GM18517 (cell line): ENCODE results near the gene ENTPD8.
"Not testable (repeated sequence)": the region's sequence is repeated elsewhere in the genome, so short reads cannot be mapped to it uniquely, and the experiment has no call there.

ENCODE experiments used
- ATAC-seq: cut with Tn5 transposase; IDR thresholded peaks from one replicate; pipeline ENCODE4 v1.9.1; 2021; ENCODE audit warnings: mild to moderate bottlenecking, moderate library complexity; ENCODE audit not compliant: unreplicated experiment

Gene ENTPD8

DNA sequence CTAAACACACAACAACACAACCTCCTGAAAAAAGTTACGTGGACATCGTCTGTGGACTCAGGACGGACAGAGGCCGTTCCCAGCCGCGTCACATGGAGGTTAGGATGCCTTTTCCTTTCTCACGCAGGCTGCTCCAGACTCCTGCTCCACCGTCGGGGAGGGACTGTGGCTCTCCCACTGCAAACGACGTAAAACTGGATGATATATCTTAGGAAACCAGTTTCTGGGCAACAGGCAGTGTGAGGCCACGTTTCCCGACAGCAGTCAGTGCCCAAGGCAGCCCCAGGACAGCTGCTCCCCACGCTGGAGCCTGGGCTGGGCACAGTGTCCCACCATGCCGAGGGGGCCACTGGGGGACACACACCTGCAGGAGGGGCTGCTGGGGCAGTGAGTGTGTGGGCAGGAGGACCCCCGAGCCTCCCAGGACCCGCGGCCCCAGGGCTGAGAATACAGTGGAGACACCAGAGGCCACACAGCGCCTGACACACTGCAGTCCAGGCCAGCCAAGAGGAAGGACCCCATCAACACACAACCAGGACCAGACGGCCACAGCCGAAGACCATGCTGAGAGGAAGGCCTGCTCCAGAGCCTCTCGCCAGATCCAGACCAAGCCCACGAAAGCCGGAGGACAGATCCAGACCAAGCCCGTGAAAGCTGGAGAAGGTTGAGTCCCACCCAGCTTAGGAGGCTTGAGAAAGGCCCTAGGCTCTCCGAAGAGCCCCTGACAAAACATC lies 44.4 kb downstream of the ENTPD8 start:
- ATAC-seq: no peak

DNA sequence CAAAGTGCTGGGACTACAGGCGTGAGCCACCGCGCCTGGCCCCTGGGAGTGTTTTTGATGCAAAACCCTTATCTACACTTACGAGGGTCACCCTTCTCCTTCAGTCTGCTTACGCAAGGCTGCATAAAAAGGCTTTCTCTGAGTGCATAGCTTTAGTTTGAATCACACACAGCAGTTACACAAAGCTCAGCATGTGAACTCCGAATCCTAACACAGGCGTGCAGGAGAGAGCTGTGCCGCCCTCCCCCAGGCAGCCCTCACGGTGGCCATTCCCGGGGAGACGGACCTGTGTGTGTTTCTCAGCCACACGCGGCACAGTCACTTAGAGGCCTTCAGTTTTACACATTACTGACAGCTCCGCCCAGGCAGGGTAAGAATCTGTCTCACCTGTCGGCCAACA lies 44.9 kb downstream of the ENTPD8 start:
- no peak for ATAC-seq

DNA sequence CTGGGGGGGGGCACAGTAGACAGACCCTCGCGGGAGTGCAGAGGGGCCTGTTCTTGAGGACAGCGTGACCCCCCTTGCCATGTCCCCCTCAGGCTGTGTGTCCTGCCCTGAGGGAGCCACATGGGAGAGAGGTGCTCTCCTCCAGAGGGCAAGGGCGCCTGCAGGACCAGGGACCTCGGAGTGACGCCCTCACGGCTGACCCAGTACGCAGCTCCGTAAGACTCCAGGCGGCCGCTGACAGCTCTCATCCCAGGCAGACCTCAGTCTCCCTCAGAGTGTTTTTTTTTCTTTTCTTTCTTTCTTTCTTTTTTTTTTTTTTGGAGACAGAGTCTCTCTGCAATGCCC lies 45.5 kb downstream of the ENTPD8 start:
- ATAC-seq: no peak

DNA sequence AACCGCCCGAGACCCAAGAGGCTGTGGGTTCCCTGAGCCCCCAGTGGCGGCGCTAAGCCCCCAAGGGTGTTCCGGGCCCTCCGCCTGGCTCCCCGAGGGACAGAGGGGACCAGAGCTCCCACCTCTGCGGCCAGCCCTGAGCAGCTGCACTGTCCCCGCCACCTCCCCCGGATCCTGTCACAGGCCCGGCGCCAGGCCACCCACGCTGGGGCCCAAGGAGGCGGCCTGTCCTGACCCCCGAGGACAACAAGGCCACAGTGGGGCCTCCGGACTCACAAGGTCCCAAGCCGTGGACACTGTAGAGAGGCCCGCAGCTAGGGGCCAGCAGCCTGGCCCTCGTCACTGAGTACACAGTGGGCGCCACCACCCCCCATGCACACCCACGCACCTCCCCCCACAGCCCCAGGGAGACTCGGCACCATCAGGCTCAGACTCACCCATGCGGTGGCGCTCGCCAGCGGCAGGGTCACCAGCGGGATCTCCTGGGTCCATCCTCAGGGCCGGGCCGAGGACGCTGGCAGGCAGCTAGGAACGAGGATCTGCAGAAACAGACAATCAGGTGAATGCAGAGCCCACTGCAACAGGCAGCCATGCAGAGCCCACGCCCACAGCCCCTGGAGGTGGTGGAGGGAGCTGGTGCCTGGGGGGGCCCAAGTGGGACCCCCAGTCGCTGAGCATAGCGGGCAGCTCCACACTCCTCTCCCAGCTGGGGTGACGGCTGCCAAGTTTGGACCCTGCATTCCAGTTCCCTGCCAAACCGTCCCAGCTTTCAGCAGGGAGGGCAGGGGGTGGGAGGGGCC lies 46.1 kb downstream of the ENTPD8 start:
- no peak for ATAC-seq

GRCh38 chr9:137393176-137394150 lies 47.7 kb downstream of the ENTPD8 start:
- ATAC-seq: no peak

DNA sequence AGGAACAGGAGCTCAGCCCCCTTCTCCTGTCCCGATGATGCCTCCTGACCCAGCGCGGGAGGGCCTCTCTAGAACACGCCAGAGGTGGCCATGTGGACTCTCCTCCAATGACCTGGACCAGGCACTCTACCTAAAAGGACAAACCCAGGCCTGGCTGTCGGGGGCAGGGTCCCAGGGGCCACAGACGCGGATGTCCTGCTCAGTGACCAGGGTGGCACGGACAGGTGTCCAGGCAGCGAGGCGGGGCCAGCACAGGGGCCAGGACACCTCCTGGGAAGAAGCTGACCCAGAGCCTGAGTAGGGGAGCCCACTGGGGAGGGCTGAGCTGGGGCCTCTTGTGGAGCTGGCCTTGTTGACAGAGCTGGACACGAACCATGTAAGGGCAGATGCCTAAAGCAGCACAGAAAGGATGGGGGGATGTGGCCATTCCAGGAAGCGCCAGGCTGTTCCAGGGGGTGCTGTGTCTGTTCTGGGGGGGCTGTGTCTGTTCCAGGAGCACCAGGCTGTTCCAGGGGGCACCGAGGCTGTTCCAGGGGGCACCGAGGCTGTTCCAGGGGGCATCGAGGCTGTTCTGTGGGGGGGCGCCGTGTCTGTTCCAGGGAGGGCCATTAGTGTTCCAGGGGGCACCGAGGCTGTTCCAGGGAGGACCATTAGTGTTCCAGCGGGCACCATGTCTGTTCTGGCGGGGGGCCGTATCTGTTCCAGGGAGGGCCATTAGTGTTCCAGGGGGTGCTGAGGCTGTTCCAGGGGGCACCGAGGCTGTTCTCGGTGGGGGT lies 48.7 kb downstream of the ENTPD8 start:
- ATAC-seq: no peak

- no peak for ATAC-seq
Observed at GRCh38 chr9:137391411-137391754, 49.8 kb downstream of the ENTPD8 start.

DNA sequence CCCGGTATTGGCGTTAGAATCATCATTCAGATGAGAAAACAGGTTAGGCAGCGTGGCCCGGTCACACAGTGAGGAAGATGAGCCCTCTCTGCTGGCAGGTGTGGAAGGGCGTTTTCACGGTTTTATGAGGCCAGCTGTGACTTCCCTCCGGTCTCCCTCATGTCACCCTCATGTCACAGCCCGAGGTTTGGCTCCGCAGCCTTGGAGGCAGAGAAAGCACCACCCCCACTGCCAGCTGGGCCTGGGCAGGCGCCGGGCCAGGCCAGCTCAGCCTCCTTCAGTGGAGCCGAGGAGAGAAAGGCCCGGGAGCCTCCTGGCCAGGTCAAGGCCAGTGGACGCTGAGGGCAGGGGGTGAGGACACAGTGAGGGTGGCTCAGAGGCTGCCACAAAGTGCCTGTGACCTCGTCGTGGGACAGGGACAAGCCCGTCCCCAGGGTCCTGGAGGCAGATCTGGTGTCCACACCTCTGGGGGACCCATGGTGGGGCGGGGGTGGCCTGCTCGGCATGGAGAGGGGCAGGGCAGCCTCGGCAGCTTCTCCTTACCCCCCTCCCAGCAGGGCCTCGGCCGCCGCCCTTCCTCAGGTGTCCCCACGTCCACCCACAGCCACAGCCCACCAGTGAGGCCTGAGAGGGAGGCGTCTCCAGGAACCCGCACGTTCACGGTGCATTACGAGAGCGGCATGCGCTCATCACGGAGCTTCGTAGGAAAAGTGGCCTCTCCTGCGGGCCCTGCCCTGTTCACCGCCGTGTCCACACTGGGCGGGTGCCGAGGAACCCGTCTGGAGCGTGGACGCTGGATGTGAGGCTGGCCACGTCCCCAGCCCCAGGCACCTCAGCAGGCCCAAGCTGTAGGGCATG lies 50.4 kb downstream of the ENTPD8 start:
- ATAC-seq: no peak

DNA sequence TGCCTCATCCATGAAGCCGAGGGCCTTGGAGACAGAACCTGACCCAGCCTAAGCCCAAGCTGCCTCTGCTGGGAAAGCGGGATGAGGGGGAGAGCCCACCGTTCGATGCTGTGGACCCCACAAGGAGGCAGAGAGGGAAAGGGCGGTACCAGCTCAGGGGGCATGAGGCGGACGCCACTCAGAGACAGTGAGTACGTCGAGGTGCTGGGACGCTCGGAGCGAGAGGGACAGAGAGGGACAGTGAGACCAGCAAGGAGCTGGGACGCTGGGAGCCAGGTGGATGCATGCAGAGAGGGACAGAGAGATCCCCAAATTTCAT lies 51.8 kb downstream of the ENTPD8 start:
- no peak for ATAC-seq

- ATAC-seq: no peak
Observed at GRCh38 chr9:137388589-137389427, 52.3 kb downstream of the ENTPD8 start.

- ATAC-seq: no peak
Observed at GRCh38 chr9:137387891-137388560, 53.1 kb downstream of the ENTPD8 start.

DNA sequence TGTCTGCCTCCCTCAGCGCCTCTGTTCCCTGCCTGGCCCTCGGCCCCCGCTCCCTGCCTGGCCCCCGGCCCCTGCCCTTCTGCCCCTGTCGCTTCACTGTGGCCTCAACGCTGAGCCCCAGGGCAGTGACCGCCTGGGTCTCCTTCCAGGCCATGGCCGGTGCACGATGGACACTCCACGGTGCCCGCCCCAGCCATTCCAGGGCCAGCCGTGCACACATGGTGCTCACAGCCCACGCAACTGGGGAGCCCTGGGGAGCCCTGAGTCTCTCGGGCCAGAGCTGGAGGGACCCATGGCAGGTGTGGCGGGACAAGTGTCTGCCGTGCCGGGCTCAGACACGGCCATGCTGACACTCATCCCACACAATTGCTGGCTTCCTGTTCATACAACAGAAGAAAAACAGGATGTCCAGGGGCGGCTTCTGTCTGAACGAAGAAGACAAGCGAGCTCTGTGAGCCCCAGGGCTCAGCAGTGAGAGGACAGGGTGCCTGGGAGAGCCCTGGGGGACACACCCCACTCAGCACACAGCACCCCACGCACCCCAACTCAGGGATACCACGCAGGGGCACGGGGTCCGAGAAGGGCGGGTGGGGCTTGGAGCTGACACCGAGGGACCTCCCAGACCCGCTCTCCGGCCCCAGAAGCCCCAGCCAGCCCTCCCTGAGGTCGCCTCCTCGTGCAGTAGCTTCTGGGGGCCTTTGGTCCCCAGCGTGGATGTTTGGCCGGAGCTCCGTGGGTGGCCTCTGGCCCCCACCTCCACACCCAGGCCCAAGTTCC lies 53.9 kb downstream of the ENTPD8 start:
- no peak for ATAC-seq

- not testable (repeated sequence) for ATAC-seq
Observed at GRCh38 chr9:137386507-137387113, 54.5 kb downstream of the ENTPD8 start.

DNA sequence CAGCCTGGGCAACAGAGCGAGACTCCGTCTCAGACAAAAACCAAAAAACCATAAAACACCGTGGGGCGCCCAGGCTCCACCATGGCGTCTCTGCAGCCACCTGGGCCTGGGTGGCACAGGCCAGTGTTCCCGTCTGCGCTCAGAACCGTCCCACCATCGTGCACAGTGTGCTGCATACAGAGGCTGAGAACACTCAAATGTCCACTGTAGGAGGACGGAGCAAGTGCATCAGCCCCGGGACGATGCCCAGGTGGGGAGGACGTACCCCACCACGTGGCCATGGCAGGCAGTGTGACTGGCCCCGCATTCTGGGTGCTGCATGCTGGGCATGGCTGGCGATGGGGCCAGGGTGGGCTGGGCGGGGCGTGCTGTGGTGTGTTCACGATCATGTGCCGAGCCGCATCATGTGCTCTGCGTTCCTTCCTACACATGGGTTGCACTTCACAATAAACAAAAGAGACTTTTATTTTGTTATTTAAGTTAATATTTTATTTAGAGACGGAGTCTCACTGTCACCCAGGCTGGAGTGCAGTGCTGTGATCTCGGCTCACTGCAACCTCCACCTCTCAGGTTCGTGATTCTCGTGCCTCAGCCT lies 56.0 kb downstream of the ENTPD8 start:
- ATAC-seq: no peak
